HG03025 (cell line): Measurements from ENCODE around the gene ARL14.
A peak's percentile ranks its signal among the peaks of the same experiment; 100 is the strongest.

ENCODE experiments used
- ATAC-seq: cut with Tn5 transposase; IDR thresholded peaks from one replicate; pipeline ENCODE4 v1.9.1; 2021; ENCODE audit warnings: mild to moderate bottlenecking, moderate library complexity; ENCODE audit not compliant: unreplicated experiment, low FRiP score

Gene ARL14

DNA sequence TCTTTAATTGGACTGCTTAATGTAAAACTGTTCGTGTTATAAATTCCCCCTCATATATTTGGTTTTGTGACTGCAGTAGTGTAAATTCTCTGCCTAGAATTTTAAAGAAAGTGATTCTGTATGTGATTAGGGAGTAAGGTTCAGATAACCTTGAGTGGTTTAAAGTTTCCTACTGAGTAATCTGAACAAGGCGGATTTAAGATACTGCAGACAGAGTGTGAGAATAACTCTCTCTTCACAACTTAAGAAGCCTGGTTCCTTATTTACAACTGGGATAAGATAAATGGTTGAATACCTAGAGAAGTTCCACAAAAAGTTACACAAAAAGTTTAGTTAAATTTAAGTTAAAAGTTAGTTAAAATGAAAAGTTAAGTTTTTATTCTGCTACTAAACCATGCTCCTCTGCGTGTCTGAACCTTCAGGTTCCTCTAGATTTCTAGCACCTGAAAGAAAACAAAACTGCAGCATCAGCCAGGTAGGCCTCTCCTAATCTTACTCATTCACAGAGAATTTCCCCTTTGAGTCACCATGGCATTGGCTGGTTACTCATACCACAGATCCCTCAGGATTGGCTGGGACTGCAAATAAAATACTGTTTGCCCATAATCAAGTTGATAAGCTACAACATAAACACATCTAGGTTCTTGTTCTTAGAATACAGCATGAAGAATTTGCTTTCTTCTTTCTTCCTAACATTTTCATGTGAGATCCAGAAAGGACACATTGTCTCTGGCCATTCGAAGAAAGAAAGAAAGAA is at the start of gene ARL14:
TSS of gene ARL14 (plus strand) at position 614 of the 757 bp plus-strand sequence. CDS start 187 bp downstream, outside the sequence.
- ATAC-seq, result no peak

DNA sequence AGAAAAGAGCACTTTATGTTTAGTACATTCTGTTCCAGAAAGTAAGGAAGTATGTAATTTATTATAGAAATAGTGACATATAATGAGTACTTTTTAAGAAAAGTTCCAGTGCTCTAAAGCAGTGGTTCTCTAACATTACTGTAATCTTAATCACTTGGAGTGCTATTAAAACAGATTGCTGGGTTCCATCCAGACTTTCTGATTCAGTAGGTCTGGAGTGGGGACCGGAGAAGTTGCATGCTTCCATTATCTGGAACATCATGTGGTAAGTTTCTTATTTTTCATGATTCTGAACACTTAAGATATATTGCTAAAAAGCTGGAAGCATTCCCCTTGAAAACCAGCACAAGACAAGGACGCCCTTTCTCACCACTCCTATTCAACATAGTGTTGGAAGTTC is 47.5 kb upstream of the ARL14 start:
- no peak for ATAC-seq

DNA sequence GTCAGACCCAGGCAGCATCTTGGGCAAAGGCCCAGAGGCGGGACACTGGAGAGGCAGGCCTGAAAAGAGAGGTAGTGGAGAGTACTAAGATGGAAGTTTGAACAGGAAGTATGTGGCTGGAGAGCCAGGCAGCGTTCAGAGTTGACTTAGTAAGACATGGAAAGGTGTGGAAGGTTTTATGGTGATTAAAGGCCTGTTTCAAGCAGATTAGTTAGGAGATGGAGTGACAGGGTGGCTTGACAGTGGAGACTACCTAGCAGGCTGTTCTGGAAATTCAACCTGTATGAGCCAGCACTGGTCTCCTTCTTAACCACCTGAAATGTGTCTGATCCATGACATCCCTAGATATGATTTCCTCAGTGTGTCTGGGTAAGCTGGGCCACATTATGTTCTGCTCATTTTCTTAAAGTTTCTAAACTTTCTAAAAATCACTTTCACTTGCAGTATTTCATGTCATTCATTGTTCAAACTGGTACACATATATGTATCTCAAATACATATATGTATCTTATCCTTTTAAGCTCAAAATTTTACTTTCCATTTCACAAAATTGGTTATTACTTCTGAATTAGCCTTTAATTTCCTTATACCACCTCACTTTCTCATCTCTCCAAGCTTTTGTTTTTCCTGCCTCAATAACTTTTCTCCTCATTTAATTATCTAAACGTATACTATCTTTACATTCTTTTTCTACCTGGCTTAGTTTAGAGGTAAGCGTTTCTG is 43.4 kb upstream of the ARL14 start:
- no peak for ATAC-seq

- ATAC-seq, result no peak
Observed at GRCh38 chr3:160635213-160635612, 41.7 kb upstream of the ARL14 start.

- ATAC-seq, result no peak
Observed at GRCh38 chr3:160637086-160637485, 39.9 kb upstream of the ARL14 start.

DNA sequence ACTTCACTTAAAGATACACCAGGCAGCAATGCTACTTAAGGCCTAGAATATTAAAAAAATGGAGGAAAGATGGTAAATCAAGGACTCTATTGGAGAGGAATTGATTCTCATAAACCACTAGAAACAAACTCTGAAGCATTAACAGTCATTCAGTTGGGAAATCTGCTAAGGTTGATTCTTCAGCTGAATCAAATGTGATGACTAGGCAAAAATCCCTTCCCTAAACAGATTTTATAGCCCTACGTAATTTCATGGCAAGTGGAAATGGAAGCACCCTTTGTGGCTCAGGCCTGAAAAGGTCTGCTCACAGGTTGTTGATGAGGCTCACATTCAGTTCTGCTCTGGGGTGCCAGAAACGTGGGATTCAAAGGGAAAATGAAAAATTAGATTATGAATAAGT is 38.8 kb upstream of the ARL14 start:
- no peak for ATAC-seq

GRCh38 chr3:160641665-160642309 is 35.2 kb upstream of the ARL14 start:
- ATAC-seq, result no peak

DNA sequence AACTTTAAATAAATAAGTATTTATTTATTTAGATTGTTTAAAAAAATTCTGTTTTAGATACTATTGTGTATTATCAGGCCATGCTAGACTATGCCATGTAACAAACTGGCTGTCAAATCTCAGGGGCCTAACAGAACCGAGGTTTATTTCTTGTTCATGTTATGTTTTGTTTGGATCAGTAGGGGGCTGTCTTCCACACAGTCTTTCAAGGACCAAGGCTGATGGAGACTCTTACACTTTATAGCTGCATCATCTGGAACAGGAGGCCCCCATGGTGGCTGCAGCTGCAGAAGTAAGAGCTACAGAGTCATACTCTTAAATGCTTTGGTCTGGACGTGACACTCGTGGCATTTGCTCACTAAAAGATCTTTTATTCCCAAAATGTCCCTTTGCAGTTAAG is 33.0 kb upstream of the ARL14 start:
- ATAC-seq, result no peak

- no peak for ATAC-seq
Observed at GRCh38 chr3:160644491-160644890, 32.5 kb upstream of the ARL14 start.

DNA sequence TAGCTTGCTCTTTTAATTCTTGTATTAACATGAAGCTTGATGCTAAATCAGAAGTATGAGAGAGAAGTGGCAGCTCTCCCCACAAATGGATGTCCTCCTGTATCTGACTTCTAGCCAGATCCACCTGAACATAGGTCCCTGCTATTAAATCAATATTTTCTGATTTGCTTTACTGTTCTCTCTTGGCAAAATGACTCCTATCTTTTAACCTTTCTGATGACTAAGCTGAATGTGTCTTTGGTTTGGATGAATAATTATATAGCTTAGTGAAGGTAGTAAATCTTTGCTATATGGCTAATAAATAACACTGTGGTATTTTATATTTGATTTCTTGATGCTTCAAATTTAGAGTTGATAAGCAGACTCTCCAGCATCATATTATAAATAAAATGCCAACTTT is 28.3 kb upstream of the ARL14 start:
- ATAC-seq, result no peak

DNA sequence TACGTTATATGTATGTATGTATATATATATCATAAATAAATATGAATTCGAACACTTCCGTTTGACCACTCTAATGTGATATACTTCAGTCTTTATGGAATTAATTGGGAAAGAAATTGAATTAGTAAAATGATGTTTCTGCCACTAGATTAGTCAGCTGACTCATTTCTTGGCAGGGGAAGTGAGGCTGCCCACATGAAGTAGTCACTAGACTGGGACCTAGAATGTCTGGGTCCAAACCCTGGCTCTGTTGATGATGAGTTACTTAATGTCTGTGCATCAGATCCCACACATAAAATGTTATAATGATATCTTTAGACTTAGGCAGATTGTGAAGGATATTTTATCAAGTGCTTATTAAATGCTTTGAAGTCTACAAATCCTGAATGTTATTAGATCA is 27.4 kb upstream of the ARL14 start:
- ATAC-seq, result no peak

- no peak for ATAC-seq
Observed at GRCh38 chr3:160653512-160653911, 23.4 kb upstream of the ARL14 start.

- ATAC-seq, result no peak
Observed at GRCh38 chr3:160660902-160661301, 16.1 kb upstream of the ARL14 start.

- ATAC-seq, result no peak
Observed at GRCh38 chr3:160661660-160662059, 15.3 kb upstream of the ARL14 start.

DNA sequence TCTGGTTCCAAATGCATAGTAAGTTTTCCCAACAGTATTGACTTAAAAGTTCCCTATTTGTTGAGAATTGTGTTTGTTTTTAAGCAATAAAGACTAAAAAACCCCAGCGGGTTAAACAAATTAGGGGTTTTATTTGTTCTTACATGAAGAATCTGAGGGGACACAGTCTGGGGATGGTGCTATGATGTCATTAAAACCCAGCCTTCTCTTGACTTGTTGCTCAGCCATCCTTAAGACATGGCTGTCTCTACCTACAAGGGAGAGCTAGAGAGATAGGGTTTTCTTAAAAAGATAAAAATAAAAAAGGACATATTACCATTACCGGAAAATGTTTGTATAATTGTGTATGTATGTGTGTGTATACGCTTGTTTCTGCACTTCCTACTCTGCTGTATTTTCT is 11.7 kb upstream of the ARL14 start:
- no peak for ATAC-seq

DNA sequence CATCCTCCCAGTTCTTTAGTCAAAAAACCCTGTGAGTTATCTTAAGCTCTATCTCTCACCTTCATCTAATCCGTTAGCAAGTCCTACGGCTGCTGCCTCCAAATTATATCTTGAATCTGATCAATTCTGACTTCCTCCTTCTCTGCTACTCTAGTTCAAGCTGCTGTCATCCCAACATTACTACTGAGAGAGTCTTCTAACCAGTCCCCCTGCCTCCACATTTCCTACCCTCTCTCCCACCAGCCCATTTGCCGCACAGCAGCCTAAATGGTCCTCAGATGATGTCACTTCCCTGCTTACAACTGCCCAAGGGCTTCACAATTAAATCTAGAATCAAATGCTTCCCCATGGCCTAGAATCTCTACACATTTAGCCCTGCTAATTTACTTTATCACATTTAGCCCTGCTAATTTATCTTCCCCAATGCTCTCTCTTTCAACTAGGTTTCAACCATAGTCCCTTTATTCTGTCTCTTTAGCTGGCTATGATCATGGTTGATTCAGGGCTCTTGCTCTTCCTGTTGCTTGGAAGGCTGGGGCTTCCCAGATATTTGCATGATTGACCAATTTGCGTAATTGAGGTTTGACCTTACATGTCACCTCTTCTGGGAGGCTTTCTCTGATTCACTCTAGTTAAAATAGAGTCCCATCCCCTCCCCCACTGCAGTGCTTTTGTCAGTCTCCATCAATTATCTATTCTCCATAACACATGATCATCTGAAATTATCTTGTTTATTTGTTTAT is 11.0 kb upstream of the ARL14 start:
- peak; percentile 81 for ATAC-seq

- ATAC-seq, result no peak
Observed at GRCh38 chr3:160667452-160667851, 9.5 kb upstream of the ARL14 start.

GRCh38 chr3:160668454-160668853 is 8.5 kb upstream of the ARL14 start:
- ATAC-seq, result no peak

DNA sequence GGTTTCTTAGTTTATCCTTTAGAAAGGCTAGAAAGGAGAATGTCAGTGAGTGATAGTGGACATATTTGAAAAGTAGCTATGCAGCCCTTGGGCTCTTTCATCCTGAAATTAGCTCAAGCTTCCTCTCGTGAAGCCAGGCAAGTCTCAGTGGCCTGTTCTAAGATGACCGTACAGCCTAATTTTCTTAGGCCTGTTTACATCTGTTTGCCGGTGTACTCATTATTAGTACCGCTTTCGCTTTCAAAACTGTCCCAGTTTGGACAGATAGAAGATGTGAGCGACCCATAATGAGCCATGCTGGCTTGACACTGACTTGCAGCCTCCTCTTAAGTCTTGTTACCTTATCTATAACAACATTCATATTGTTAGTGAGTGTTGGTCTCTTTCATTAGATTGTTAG is 5.7 kb upstream of the ARL14 start:
- ATAC-seq, result peak; percentile 96

DNA sequence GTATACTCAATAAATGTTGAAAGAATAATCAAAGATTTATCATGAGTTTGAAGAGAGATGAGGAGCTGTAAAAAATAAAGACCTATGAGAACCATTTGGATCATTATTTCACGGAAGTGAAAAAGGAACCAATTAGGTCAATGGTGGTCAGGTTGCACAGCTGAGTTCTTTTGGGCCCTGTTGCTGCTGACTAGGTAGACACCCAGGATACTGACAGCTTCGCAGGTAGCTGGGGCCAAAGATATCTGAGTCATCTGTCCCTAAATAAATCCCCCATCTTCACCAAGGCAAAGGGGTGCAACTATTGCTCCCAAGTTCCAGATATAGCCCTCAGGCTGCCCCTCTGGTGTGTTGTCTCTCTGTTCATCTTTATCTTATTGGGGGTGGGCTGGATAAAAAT is 5.0 kb upstream of the ARL14 start:
- ATAC-seq, result no peak

DNA sequence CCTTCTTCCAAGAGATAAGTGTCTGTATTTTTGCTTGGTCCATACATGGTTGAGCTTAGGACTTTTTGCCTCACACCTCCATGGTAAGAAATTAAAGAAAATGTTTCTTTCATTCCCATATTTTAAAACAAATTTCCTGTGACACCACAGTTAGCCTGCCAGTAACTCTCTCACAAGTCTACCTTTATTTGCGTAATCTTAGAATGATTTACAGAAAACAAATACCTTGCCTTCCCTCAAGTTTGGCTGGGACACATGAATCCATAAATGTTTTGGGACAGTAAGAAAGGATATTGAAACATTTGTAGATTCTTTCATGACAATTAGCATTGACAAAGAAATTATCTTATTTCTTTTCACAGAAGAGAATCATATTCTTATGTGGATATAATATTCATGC is 3.8 kb upstream of the ARL14 start:
- no peak for ATAC-seq
